ENCODE results near the gene KRTAP26-1.

KRTAP26-1 gene

DNA sequence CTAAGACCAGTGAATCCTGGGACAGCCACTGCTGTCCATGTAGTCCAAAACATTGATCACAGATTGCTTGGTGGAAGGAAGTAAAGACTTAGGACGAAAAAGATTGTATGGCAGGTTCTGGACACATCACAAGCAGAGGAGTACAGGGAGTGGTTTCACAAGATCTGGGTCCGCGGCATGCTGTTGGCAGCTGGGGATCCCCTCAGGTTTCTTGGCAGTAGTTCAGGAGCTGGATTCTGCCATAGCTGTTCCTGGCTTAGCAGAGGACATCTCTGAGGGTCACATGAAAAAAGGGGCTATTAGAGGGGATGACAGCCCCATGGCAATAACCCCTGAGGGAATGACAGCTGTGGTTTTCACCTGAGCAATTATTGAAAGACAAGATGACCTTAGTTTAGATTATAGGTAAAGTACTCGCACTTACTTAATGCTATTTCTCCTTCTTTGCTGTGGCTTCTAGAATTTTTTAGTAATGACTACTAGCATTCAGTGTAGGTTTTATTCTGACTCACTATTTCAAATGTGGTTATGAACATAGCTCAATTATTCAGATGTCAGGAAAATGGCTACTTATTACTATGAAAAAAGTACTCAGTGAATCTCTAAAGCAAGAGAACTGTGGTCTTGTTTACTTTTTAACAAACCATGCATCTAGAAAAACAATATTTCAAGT lies 9.2 kb upstream of the KRTAP26-1 start:
- Histone ChIP-seq H3K4me1 (ENCODE audit: control extremely low read depth in 1 of 4, control insufficient read depth in 4 of 4, insufficient read depth in 4 of 4, low read length in 3 of 4) (no peaks in the 10 kb centered on the region), H3K27me3 (replicated peaks in 2 of 5; ENCODE audit: control insufficient read depth in 4 of 5, insufficient read depth in 5 of 5, low read length in 4 of 5) (no peaks in the 10 kb centered on the region), H3K27ac (ENCODE audit: insufficient read depth in 1 of 2, low read depth in 1 of 2, low read length in 2 of 2, poor library complexity in 1 of 2, severe bottlenecking in 2 of 2) (no peak overlapping the region), H3K36me3 (ENCODE audit: control insufficient read depth in 4 of 4, insufficient read depth in 4 of 4, low read length in 3 of 4) (no peaks in the 10 kb centered on the region), H3K4me3 (ENCODE audit: control insufficient read depth in 1 of 7, extremely low read depth in 1 of 7, insufficient read depth in 4 of 7, low read depth in 2 of 7, low read length in 6 of 7) (no peak overlapping the region), H3K9me3 (ENCODE audit: control extremely low read depth in 1 of 5, control insufficient read depth in 4 of 5, insufficient read depth in 2 of 5, low read depth in 1 of 5, low read length in 4 of 5) (no peaks in the 10 kb centered on the region)
- WGBS (ENCODE audit: insufficient coverage), result 89% methylated on average over 3 of the region's 4 CpGs
- POLR2A ChIA-PET, result no interaction called here
- CTCF ChIA-PET, result interaction anchor here (0.7 to 1.0 kb wide), 2 partner anchors 10 to 789 kb away, joined by 3 read pairs; no protein-coding TSS in a partner anchor
- DNase-seq, result no peak

DNA sequence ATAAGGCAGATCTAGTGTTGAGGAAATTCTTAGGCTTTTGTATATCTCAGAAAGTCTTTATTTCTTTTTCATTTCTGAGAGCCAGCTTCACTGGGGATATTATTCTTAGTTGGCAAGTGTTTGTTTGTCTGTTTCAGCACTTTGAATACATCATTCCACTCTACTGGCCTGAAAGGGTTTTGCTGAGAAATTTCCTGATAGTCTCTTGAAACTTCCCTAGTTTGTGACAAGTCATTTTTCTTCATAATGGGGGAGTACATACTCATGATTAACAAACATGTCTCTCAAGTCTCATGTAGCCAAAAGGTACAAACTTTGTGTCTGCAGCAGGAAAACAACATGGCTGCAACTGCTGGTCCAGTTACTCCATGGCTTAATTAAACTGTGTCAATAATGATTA lies 6.3 kb upstream of the KRTAP26-1 start:
- no peak overlapping the region for H3K27ac ChIP-seq (ENCODE audit: insufficient read depth in 1 of 2, low read depth in 1 of 2, low read length in 2 of 2, poor library complexity in 1 of 2, severe bottlenecking in 2 of 2)
- no peak for DNase-seq
- no peaks in the 10 kb centered on the region for H3K27me3 ChIP-seq (replicated peaks in 2 of 5; ENCODE audit: control insufficient read depth in 4 of 5, insufficient read depth in 5 of 5, low read length in 4 of 5)
- no peaks in the 10 kb centered on the region for H3K36me3 ChIP-seq (ENCODE audit: control insufficient read depth in 4 of 4, insufficient read depth in 4 of 4, low read length in 3 of 4)
- no peaks in the 10 kb centered on the region for H3K9me3 ChIP-seq (ENCODE audit: control extremely low read depth in 1 of 5, control insufficient read depth in 4 of 5, insufficient read depth in 2 of 5, low read depth in 1 of 5, low read length in 4 of 5)
- H3K4me3 ChIP-seq (ENCODE audit: control insufficient read depth in 1 of 7, extremely low read depth in 1 of 7, insufficient read depth in 4 of 7, low read depth in 2 of 7, low read length in 6 of 7), result no peak overlapping the region
- CTCF ChIA-PET, result no interaction called here
- POLR2A ChIA-PET, result no interaction called here
- H3K4me1 ChIP-seq (ENCODE audit: control extremely low read depth in 1 of 4, control insufficient read depth in 4 of 4, insufficient read depth in 4 of 4, low read length in 3 of 4), result no peaks in the 10 kb centered on the region

DNA sequence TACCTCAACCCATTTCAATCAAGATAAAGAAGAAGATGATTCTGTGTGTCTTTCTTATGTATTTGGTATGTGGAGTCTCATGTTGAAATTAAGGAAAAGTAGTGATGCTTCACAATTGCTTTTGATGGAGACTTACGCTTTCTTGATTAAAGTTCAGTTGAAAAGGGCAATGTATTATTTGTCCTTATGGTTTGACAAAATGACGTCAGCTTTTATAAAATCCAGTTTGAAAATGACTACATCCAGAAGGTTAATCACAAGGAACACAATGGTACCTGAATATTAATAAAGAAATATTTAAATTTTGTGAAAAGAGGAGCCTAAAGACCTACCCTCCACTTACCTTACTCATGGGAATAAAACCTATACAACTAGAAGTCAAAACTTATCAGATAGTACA lies 4.4 kb downstream of the KRTAP26-1 start:
- no peak for DNase-seq
- ChIA-PET CTCF (no interaction called here), POLR2A (no interaction called here)
- Histone ChIP-seq H3K4me1 (ENCODE audit: control extremely low read depth in 1 of 4, control insufficient read depth in 4 of 4, insufficient read depth in 4 of 4, low read length in 3 of 4) (no peaks in the 10 kb centered on the region), H3K27me3 (replicated peaks in 2 of 5; ENCODE audit: control insufficient read depth in 4 of 5, insufficient read depth in 5 of 5, low read length in 4 of 5) (no peaks in the 10 kb centered on the region), H3K4me3 (ENCODE audit: control insufficient read depth in 1 of 7, extremely low read depth in 1 of 7, insufficient read depth in 4 of 7, low read depth in 2 of 7, low read length in 6 of 7) (no peak overlapping the region), H3K9me3 (ENCODE audit: control extremely low read depth in 1 of 5, control insufficient read depth in 4 of 5, insufficient read depth in 2 of 5, low read depth in 1 of 5, low read length in 4 of 5) (no peaks in the 10 kb centered on the region), H3K36me3 (ENCODE audit: control insufficient read depth in 4 of 4, insufficient read depth in 4 of 4, low read length in 3 of 4) (no peaks in the 10 kb centered on the region), H3K27ac (ENCODE audit: insufficient read depth in 1 of 2, low read depth in 1 of 2, low read length in 2 of 2, poor library complexity in 1 of 2, severe bottlenecking in 2 of 2) (no peak overlapping the region)
- WGBS (ENCODE audit: insufficient coverage), result no CpG with 5 or more reads among the region's 2 CpGs

DNA sequence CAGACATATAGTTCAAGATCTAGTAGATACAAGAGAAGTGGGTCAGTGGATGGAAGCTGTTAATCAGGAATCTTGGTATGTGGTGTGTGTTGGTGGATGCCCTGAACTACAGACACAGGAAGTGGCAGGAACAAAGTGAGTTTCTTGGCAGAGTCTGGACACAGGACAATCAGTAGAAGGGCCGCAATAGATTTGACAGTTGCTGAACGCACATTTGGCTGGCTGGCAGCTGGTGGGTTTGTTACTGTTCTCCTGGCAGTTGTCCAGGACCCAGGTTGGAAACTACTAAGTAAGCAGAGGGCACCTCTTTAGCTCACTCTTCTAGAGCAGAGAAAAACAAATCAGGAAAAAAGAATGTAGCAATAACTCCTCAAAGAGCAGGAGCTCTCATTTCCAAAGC lies 13.2 kb downstream of the KRTAP26-1 start:
- Histone ChIP-seq H3K27me3 (replicated peaks in 2 of 5; ENCODE audit: control insufficient read depth in 4 of 5, insufficient read depth in 5 of 5, low read length in 4 of 5) (no peaks in the 10 kb centered on the region), H3K36me3 (ENCODE audit: control insufficient read depth in 4 of 4, insufficient read depth in 4 of 4, low read length in 3 of 4) (no peaks in the 10 kb centered on the region), H3K4me1 (ENCODE audit: control extremely low read depth in 1 of 4, control insufficient read depth in 4 of 4, insufficient read depth in 4 of 4, low read length in 3 of 4) (no peaks in the 10 kb centered on the region), H3K27ac (ENCODE audit: insufficient read depth in 1 of 2, low read depth in 1 of 2, low read length in 2 of 2, poor library complexity in 1 of 2, severe bottlenecking in 2 of 2) (no peak overlapping the region), H3K9me3 (ENCODE audit: control extremely low read depth in 1 of 5, control insufficient read depth in 4 of 5, insufficient read depth in 2 of 5, low read depth in 1 of 5, low read length in 4 of 5) (no peaks in the 10 kb centered on the region), H3K4me3 (ENCODE audit: control insufficient read depth in 1 of 7, extremely low read depth in 1 of 7, insufficient read depth in 4 of 7, low read depth in 2 of 7, low read length in 6 of 7) (no peak overlapping the region)
- POLR2A ChIA-PET, result no interaction called here
- CTCF ChIA-PET, result no interaction called here
- 78% methylated on average over 2 of the region's 2 CpGs for WGBS (ENCODE audit: insufficient coverage)
- DNase-seq, result no peak

DNA sequence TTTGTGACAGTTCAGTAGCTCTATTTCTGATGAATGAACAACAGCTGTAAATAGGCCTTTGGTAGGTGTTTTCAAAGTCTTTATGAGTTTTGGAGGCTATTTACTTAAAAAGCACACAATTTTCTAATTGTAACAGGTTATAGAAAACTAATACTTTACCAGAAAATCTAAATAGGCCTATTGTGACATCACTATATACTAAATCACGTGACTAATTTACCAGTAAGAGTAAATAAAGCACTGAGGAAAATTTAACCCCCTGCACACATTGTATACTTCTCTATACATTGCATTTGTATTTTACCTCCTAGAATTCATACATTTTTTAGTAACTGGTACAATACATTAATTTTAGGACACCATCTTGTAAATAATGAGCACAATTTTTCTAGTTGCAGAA lies 15.0 kb downstream of the KRTAP26-1 start:
- no peak overlapping the region for H3K4me3 ChIP-seq (ENCODE audit: control insufficient read depth in 1 of 7, extremely low read depth in 1 of 7, insufficient read depth in 4 of 7, low read depth in 2 of 7, low read length in 6 of 7)
- no peaks in the 10 kb centered on the region for H3K36me3 ChIP-seq (ENCODE audit: control insufficient read depth in 4 of 4, insufficient read depth in 4 of 4, low read length in 3 of 4)
- H3K27me3 ChIP-seq (replicated peaks in 2 of 5; ENCODE audit: control insufficient read depth in 4 of 5, insufficient read depth in 5 of 5, low read length in 4 of 5), result no peaks in the 10 kb centered on the region
- no peak for DNase-seq
- H3K4me1 ChIP-seq (ENCODE audit: control extremely low read depth in 1 of 4, control insufficient read depth in 4 of 4, insufficient read depth in 4 of 4, low read length in 3 of 4), result no peaks in the 10 kb centered on the region
- no CpG with 5 or more reads among the region's 1 CpG for WGBS (ENCODE audit: insufficient coverage)
- no peak overlapping the region for H3K27ac ChIP-seq (ENCODE audit: insufficient read depth in 1 of 2, low read depth in 1 of 2, low read length in 2 of 2, poor library complexity in 1 of 2, severe bottlenecking in 2 of 2)
- CTCF ChIA-PET, result no interaction called here
- POLR2A ChIA-PET, result no interaction called here
- no peaks in the 10 kb centered on the region for H3K9me3 ChIP-seq (ENCODE audit: control extremely low read depth in 1 of 5, control insufficient read depth in 4 of 5, insufficient read depth in 2 of 5, low read depth in 1 of 5, low read length in 4 of 5)

DNA sequence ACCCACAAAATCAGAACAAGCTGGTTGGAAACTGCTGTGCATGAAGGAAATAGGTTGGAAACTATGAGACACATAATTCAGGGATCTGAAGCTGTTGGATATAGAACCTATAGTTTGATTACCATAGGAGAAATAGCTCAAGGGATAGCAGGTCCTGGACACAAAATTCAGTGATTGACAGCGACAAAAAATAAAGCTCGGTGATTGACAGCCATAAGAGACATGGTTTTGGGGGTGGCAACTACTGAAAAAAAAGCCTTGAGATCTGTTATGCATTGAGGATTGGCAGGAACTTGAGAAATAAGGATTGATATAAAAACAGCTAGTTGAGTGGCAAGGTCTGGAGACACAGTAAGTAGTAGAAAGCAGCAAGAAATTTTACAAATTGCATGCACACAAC lies 30.9 kb downstream of the KRTAP26-1 start, which contains the start of gene KRTAP25-1:
Gene KRTAP25-1, minus strand, starts transcription at position 300 of the 400 bp plus-strand sequence. Its CDS starts 24 bp downstream, at position 276.
- Histone ChIP-seq H3K27me3 (replicated peaks in 2 of 5; ENCODE audit: control insufficient read depth in 4 of 5, insufficient read depth in 5 of 5, low read length in 4 of 5) (peaks cover 0 to 2% (median 0%) of the 10 kb centered on the region in 5 experiments), H3K27ac (ENCODE audit: insufficient read depth in 1 of 2, low read depth in 1 of 2, low read length in 2 of 2, poor library complexity in 1 of 2, severe bottlenecking in 2 of 2) (no peak within 1 kb of the TSS), H3K36me3 (ENCODE audit: control insufficient read depth in 4 of 4, insufficient read depth in 4 of 4, low read length in 3 of 4) (no peaks in the 10 kb centered on the region), H3K4me1 (ENCODE audit: control extremely low read depth in 1 of 4, control insufficient read depth in 4 of 4, insufficient read depth in 4 of 4, low read length in 3 of 4) (no peaks in the 10 kb centered on the region), H3K4me3 (ENCODE audit: control insufficient read depth in 1 of 7, extremely low read depth in 1 of 7, insufficient read depth in 4 of 7, low read depth in 2 of 7, low read length in 6 of 7) (no peak within 1 kb of the TSS), H3K9me3 (ENCODE audit: control extremely low read depth in 1 of 5, control insufficient read depth in 4 of 5, insufficient read depth in 2 of 5, low read depth in 1 of 5, low read length in 4 of 5) (no peaks in the 10 kb centered on the region)
- no peak for DNase-seq
- ChIA-PET CTCF (no interaction called here), POLR2A (no interaction called here)
- 82% methylated on average over 2 of the region's 2 CpGs for WGBS (ENCODE audit: insufficient coverage)

DNA sequence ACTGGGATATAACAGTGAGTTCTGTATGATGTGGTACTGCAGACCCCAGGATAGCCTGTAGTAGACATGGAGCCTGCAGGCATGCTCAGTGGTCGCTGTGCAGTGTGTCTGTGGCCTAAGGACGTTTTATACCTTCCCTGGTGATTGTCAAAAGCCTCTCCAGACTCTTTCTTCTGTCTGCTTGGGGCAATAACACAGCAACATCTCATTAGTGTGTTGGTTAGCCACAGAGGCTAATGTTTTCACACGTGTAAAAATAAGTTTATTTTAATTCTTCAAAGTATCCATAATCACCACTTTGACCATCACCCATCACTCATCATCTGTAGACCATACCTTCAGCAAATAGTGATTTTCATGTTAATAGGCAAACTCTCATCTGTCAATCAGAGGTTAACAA lies 37.3 kb downstream of the KRTAP26-1 start, which contains the start of gene KRTAP24-1:
Gene KRTAP24-1, minus strand, starts transcription at position 101 of the 400 bp plus-strand sequence. Its CDS starts 18 bp downstream, at position 83.
- ChIA-PET CTCF (no interaction called here), POLR2A (no interaction called here)
- Histone ChIP-seq H3K9me3 (ENCODE audit: control extremely low read depth in 1 of 5, control insufficient read depth in 4 of 5, insufficient read depth in 2 of 5, low read depth in 1 of 5, low read length in 4 of 5) (no peaks in the 10 kb centered on the region), H3K36me3 (ENCODE audit: control insufficient read depth in 4 of 4, insufficient read depth in 4 of 4, low read length in 3 of 4) (no peaks in the 10 kb centered on the region), H3K4me3 (ENCODE audit: control insufficient read depth in 1 of 7, extremely low read depth in 1 of 7, insufficient read depth in 4 of 7, low read depth in 2 of 7, low read length in 6 of 7) (no peak within 1 kb of the TSS), H3K27ac (ENCODE audit: insufficient read depth in 1 of 2, low read depth in 1 of 2, low read length in 2 of 2, poor library complexity in 1 of 2, severe bottlenecking in 2 of 2) (no peak within 1 kb of the TSS), H3K4me1 (ENCODE audit: control extremely low read depth in 1 of 4, control insufficient read depth in 4 of 4, insufficient read depth in 4 of 4, low read length in 3 of 4) (no peaks in the 10 kb centered on the region), H3K27me3 (replicated peaks in 2 of 5; ENCODE audit: control insufficient read depth in 4 of 5, insufficient read depth in 5 of 5, low read length in 4 of 5) (peaks cover 0 to 2% (median 0%) of the 10 kb centered on the region in 5 experiments)
- 59% methylated on average over 2 of the region's 3 CpGs for WGBS (ENCODE audit: insufficient coverage)
- no peak for DNase-seq
